Thymus (tissue), 2 donors: Measurements from ENCODE around the gene SREK1. TPM values are rescaled to one million over a fixed set of nuclear protein-coding genes. Genes with fewer than 3 reads are reported as not detected.

Source experiments
- polyA plus RNA-seq: library from polyadenylated mRNA; stranded (reverse); fragments of 200-250 nt; gene quantifications from one replicate; pipeline ENCODE4 v1.2.3, GENCODE V29; 2013
- total RNA-seq: library from RNA; stranded (reverse); fragments of 120-200 nt; gene quantifications from one replicate; pipeline ENCODE4 v1.2.4, GENCODE V29; 2013
- donor health status: healthy.

Gene SREK1
- total and polyA plus RNA-seq, 2 donors = 59.4 to 73.2 TPM

Other genes starting within 250 kb of the SREK1 start
- gene ERBIN, start 217.7 kb upstream of the SREK1 start, total RNA-seq = 75.8 TPM
- 45.0 TPM for gene ERBIN, start 217.7 kb upstream of the SREK1 start, polyA plus RNA-seq